Keratinocyte (primary cell): ENCODE measurements around the gene AKAP6.

Experiments
- EZH2 ChIP-seq: IDR thresholded peaks from one replicate; pipeline ENCODE4 v1.6.1; 2012; ENCODE audit warnings: inconsistent platforms, mild to moderate bottlenecking, low read length, moderate library complexity
- TF ChIP-seq, protein P1 (sequence below), 3 experiments: IDR thresholded peaks in 1 of 3; conservative IDR thresholded peaks in 1 of 3; optimal IDR thresholded peaks in 1 of 3; 2 replicates in 2 of 3; 3 replicates in 1 of 3; pipeline versions ENCODE3 to v1.5.1; 2011; ENCODE audit warnings: low read length in 3 of 3, mild to moderate bottlenecking in 3 of 3, moderate library complexity in 2 of 3, control low read depth in 1 of 3, inconsistent platforms in 1 of 3; ENCODE audit not compliant: insufficient read depth in 2 of 3; ENCODE audit errors: extremely low read depth in 1 of 3

DNA sequence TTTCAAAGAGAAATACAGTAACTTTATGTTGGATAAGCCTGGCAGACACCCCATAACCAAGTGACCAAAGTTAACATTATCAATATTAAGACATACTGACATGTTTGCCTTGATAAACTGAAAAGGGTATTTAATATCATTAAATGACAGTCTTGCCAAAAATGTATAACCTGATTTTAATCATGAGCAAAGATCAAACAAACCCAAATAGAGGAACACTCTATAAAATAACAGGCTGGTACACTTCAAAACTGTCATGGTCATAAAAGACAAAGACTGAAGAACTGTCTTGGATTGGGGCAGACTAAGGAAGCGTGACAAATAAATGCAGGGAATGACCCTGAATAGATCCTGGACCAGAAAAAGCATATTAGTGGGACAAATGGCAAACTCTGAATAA is 64.0 kb downstream of the AKAP6 start:
- TF ChIP-seq, protein P1, sequence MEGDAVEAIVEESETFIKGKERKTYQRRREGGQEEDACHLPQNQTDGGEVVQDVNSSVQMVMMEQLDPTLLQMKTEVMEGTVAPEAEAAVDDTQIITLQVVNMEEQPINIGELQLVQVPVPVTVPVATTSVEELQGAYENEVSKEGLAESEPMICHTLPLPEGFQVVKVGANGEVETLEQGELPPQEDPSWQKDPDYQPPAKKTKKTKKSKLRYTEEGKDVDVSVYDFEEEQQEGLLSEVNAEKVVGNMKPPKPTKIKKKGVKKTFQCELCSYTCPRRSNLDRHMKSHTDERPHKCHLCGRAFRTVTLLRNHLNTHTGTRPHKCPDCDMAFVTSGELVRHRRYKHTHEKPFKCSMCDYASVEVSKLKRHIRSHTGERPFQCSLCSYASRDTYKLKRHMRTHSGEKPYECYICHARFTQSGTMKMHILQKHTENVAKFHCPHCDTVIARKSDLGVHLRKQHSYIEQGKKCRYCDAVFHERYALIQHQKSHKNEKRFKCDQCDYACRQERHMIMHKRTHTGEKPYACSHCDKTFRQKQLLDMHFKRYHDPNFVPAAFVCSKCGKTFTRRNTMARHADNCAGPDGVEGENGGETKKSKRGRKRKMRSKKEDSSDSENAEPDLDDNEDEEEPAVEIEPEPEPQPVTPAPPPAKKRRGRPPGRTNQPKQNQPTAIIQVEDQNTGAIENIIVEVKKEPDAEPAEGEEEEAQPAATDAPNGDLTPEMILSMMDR (optimal IDR thresholded peaks at IDR 0.05 in 1 of 3, IDR thresholded peaks at IDR 0.05 in 1 of 3, conservative IDR thresholded peaks at IDR 0.05 in 1 of 3; ENCODE audit: extremely low read depth in 1 of 3, insufficient read depth in 2 of 3, low read length in 3 of 3) = no peak
- TF ChIP-seq EZH2 = no peak
